Measurements from ENCODE around the gene DNAH2. TPM values are rescaled to one million over a fixed set of nuclear protein-coding genes. Genes with fewer than 3 reads are reported as not detected.

The DNAH2 gene
- total and polyA plus RNA-seq, 2 of the 13 experiments (the other 11 are each of a cell fraction or from before 2014, with no cell fraction given) = not detected

DNA sequence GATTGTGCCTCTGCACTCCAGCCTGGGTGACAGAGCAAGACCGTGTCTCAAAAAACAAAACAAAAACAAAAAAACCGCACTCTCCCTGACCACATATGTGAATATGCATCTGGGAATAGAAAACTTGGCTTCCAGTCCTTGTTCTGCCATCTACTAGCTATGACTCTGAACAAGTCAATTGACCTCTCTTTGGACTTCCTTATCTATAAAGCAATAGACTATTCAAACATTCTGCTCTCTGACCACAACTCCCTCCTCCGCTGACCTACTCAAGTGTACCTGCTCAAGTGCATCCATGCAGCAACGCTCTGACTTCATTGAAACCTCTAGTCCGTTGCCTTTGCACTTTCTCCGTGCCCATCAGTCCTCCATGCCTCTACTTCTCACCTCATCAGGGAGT, 63.9 kb downstream of the DNAH2 start:
- Histone ChIP-seq H3K9me3 (ENCODE audit: low read length) (no peaks in the 10 kb centered on the region), H2AFZ (ENCODE audit: low read length) (no peak overlapping the region), H3K4me2 (ENCODE audit: low read depth, low read length) (no peak overlapping the region), H3K4me3 (replicated peaks in 1 of 3; ENCODE audit: insufficient read depth in 1 of 3, low read depth in 2 of 3, low read length in 3 of 3) (no peak overlapping the region), H3K9ac (ENCODE audit: insufficient read depth, low read depth, low read length) (no peak overlapping the region), H3K36me3 (replicated peaks in 1 of 2; ENCODE audit: control insufficient read depth in 1 of 2, insufficient read depth in 2 of 2, low read length in 2 of 2) (no peaks in the 10 kb centered on the region), H3K27me3 (ENCODE audit: control insufficient read depth in 1 of 2, insufficient read depth in 2 of 2, low read length in 2 of 2) (peaks cover 0 to 51% of the 10 kb centered on the region in 2 experiments), H4K20me1 (ENCODE audit: insufficient read depth, low read length) (no peaks in the 10 kb centered on the region), H3K27ac (ENCODE audit: extremely low read length, insufficient read depth, low read length) (no peak overlapping the region), H3K4me1 (ENCODE audit: insufficient read depth, low read length) (peaks cover 8% of the 10 kb centered on the region), H3K79me2 (ENCODE audit: insufficient read depth, low read length) (no peaks in the 10 kb centered on the region)
- intact Hi-C loops (cut with micrococcal nuclease; ENCODE audit: unreplicated experiment) (no loop called here), in situ Hi-C loops (cut with HindIII; ENCODE audit: extremely low pct_ligation_motif_present, low pct_unique_long_range_greater_than_20kb) (no loop called here)
- ATAC-seq = peak; percentile 69
- no TSS peak for BruUV-seq (replicated peaks)
- 2% methylated on average over 6 of the region's 6 CpGs for WGBS (ENCODE audit: low lambda C conversion rate)
- CTCF ChIA-PET (ENCODE audit: low intra/inter-chr PET ratio, low total read pairs) = interaction anchor here (1.6 kb wide), 1 partner anchor 38 kb away, joined by 4 read pairs; no protein-coding TSS in a partner anchor
- POLR2A ChIA-PET = no interaction called here
- TF ChIP-seq ZNF724P (CRISPR knock-in tag; IDR thresholded peaks at IDR 0.05; ENCODE audit: borderline replicate concordance) (no peak), SPEN (CRISPR knock-in tag; IDR thresholded peaks at IDR 0.05; ENCODE audit: low read depth) (no peak), TMF1 (CRISPR knock-in tag; IDR thresholded peaks at IDR 0.05; ENCODE audit: low read depth) (no peak), MEIS2 (CRISPR knock-in tag; IDR thresholded peaks at IDR 0.05) (no peak), SMYD3 (CRISPR knock-in tag; IDR thresholded peaks at IDR 0.05) (no peak), ZFP1 (CRISPR knock-in tag; IDR thresholded peaks at IDR 0.05) (no peak), RARA (CRISPR knock-in tag; IDR thresholded peaks at IDR 0.05) (peak; percentile 37; the same call in 1 of the 2 replicates), CBFB (CRISPR knock-in tag; IDR thresholded peaks at IDR 0.05) (0 out of 2 replicates have a peak, but pooled peaks have one; percentile 25), TOPORS (CRISPR knock-in tag; IDR thresholded peaks at IDR 0.05) (no peak), HHEX (CRISPR knock-in tag; IDR thresholded peaks at IDR 0.05) (peak; percentile 83), STAT5B (CRISPR knock-in tag; IDR thresholded peaks at IDR 0.05) (no peak), SNAPC2 (CRISPR knock-in tag; IDR thresholded peaks at IDR 0.05) (no peak), ELF3 (CRISPR knock-in tag; IDR thresholded peaks at IDR 0.05) (no peak), ZBTB8A (CRISPR knock-in tag; IDR thresholded peaks at IDR 0.05; ENCODE audit: borderline replicate concordance, low read depth) (no peak), SMAD1 (CRISPR knock-in tag; IDR thresholded peaks at IDR 0.05; ENCODE audit: borderline replicate concordance, low read depth) (no peak), MIXL1 (CRISPR knock-in tag; IDR thresholded peaks at IDR 0.05) (no peak), MATR3 (CRISPR knock-in tag; IDR thresholded peaks at IDR 0.05) (no peak), FOXA3 (CRISPR knock-in tag; IDR thresholded peaks at IDR 0.05) (no peak), REL (CRISPR knock-in tag; conservative IDR thresholded peaks at IDR 0.05) (no peak), ZNF816 (CRISPR knock-in tag; IDR thresholded peaks at IDR 0.05; ENCODE audit: borderline replicate concordance) (no peak)
- TF ChIP-seq, protein P1, sequence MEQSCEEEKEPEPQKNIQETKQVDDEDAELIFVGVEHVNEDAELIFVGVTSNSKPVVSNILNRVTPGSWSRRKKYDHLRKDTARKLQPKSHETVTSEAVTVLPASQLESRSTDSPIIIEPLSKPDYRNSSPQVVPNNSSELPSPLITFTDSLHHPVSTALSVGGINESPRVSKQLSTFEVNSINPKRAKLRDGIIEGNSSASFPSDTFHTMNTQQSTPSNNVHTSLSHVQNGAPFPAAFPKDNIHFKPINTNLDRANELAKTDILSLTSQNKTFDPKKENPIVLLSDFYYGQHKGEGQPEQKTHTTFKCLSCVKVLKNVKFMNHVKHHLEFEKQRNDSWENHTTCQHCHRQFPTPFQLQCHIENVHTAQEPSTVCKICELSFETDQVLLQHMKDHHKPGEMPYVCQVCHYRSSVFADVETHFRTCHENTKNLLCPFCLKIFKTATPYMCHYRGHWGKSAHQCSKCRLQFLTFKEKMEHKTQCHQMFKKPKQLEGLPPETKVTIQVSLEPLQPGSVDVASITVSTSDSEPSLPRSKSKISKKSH (CRISPR knock-in tag; IDR thresholded peaks at IDR 0.05; ENCODE audit: borderline replicate concordance) = no peak
- TF ChIP-seq, protein P2, sequence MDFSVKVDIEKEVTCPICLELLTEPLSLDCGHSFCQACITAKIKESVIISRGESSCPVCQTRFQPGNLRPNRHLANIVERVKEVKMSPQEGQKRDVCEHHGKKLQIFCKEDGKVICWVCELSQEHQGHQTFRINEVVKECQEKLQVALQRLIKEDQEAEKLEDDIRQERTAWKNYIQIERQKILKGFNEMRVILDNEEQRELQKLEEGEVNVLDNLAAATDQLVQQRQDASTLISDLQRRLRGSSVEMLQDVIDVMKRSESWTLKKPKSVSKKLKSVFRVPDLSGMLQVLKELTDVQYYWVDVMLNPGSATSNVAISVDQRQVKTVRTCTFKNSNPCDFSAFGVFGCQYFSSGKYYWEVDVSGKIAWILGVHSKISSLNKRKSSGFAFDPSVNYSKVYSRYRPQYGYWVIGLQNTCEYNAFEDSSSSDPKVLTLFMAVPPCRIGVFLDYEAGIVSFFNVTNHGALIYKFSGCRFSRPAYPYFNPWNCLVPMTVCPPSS (IDR thresholded peaks at IDR 0.05) = no peak
- FAIRE-seq = no peak
- DNase-seq (ENCODE audit: low spot score) = peak; percentile 15
